Measurements from ENCODE around the gene YIPF1. TPM values are rescaled to one million over a fixed set of nuclear protein-coding genes. Genes with fewer than 3 reads are reported as not detected.
"Not testable (repeated sequence)": the region's sequence is repeated elsewhere in the genome, so short reads cannot be mapped to it uniquely, and the experiment has no call there.

YIPF1 gene
- total RNA-seq, 1 donor from 2014 or later = 18.5 TPM

- Mint-ChIP-seq H3K9me3 (no peaks in the 10 kb centered on the region), H3K27me3 (peaks cover 4% of the 10 kb centered on the region), H3K4me1 (peaks cover 40% of the 10 kb centered on the region), H3K36me3 (ENCODE audit: low read depth) (peaks cover 23% of the 10 kb centered on the region), H3K4me3 (peak overlapping the region; percentile 15), H3K27ac (no peak overlapping the region)
- DNase-seq = no peak
- no peak for TF ChIP-seq CTCF (IDR thresholded peaks at IDR 0.05)
- ChIA-PET CTCF (no interaction called here), POLR2A (interaction anchor here (2.7 kb wide), 1 partner anchor 55 kb away, joined by 37 read pairs; the partner anchor contains the start of genes IFT25 and LRRC42)
- intact Hi-C loops (cut with micrococcal nuclease) = no loop called here
- ATAC-seq (ENCODE audit: low read depth) = no peak
Observed at GRCh38 chr1:53891018-53891417, 1.4 kb upstream of the YIPF1 start.

- CTCF ChIA-PET = interaction anchor here (1.6 kb wide), 1 partner anchor 55 kb away, joined by 5 read pairs; the partner anchor contains the start of genes IFT25 and LRRC42
Observed at GRCh38 chr1:53890522-53890941, 935 bp upstream of the YIPF1 start.

GRCh38 chr1:53888681-53889080, 916 bp downstream of the YIPF1 start:
- Mint-ChIP-seq H3K4me1 (peaks cover 40% of the 10 kb centered on the region), H3K36me3 (ENCODE audit: low read depth) (peaks cover 39% of the 10 kb centered on the region), H3K27me3 (no peaks in the 10 kb centered on the region), H3K27ac (peak overlapping the region; percentile 94), H3K4me3 (peak overlapping the region; percentile 98), H3K9me3 (no peaks in the 10 kb centered on the region)
- DNase-seq (no peak), ATAC-seq (ENCODE audit: low read depth) (no peak)
- ChIA-PET POLR2A (interaction anchor here (2.7 kb wide), 1 partner anchor 57 kb away, joined by 37 read pairs; the partner anchor contains the start of genes IFT25 and LRRC42), CTCF (interaction anchor here (1.7 kb wide), 1 partner anchor 9 kb away, joined by 3 read pairs; no protein-coding TSS in a partner anchor)
- intact Hi-C loops (cut with micrococcal nuclease) = loop anchor here (1.0 to 5.0 kb wide), 6 partner anchors 50 to 1161 kb away; partner anchors contain the start of genes IFT25, NDC1, PARS2 and SSBP3
- TF ChIP-seq CTCF (IDR thresholded peaks at IDR 0.05) = no peak

More at GRCh38 chr1:53890522-53890941, 935 bp upstream of the YIPF1 start:
- no peak for DNase-seq
- peaks cover 3% of the 10 kb centered on the region for H3K27me3 Mint-ChIP-seq
- H3K9me3 Mint-ChIP-seq = no peaks in the 10 kb centered on the region
- intact Hi-C loops (cut with micrococcal nuclease) = no loop called here
- no peak for ATAC-seq (ENCODE audit: low read depth)
- POLR2A ChIA-PET = interaction anchor here (1.4 to 2.7 kb wide), 2 partner anchors 53 to 55 kb away, joined by 3 to 37 read pairs; partner anchors contain the start of genes IFT25, LRRC42 and NDC1
- H3K36me3 Mint-ChIP-seq (ENCODE audit: low read depth) = peaks cover 25% of the 10 kb centered on the region
- H3K4me3 Mint-ChIP-seq = peak overlapping the region; percentile 98
- no peak for TF ChIP-seq CTCF (IDR thresholded peaks at IDR 0.05)
- H3K4me1 Mint-ChIP-seq = peaks cover 40% of the 10 kb centered on the region
- H3K27ac Mint-ChIP-seq = peak overlapping the region; percentile 94

GRCh38 chr1:53883600-53883999, 6.0 kb downstream of the YIPF1 start:
- DNase-seq; H3K4me3 Mint-ChIP-seq; H3K9me3 Mint-ChIP-seq; H3K27ac Mint-ChIP-seq; H3K27me3 Mint-ChIP-seq; H3K4me1 Mint-ChIP-seq; ATAC-seq (ENCODE audit: low read depth); intact Hi-C loops (cut with micrococcal nuclease): not testable (repeated sequence)
- CTCF ChIA-PET = interaction anchor here (2.4 kb wide), 1 partner anchor 23 kb away, joined by 11 read pairs; no protein-coding TSS in a partner anchor
- POLR2A ChIA-PET = interaction anchor here (0.6 kb wide), 1 partner anchor 659 kb away, joined by 3 read pairs; no protein-coding TSS in a partner anchor
- H3K36me3 Mint-ChIP-seq (ENCODE audit: low read depth) = peaks cover 70% of the 10 kb centered on the region

- H3K4me1 Mint-ChIP-seq; DNase-seq; H3K27ac Mint-ChIP-seq; H3K4me3 Mint-ChIP-seq; intact Hi-C loops (cut with micrococcal nuclease); ATAC-seq (ENCODE audit: low read depth); H3K27me3 Mint-ChIP-seq; POLR2A ChIA-PET; H3K9me3 Mint-ChIP-seq: not testable (repeated sequence)
- H3K36me3 Mint-ChIP-seq (ENCODE audit: low read depth) = peaks cover 77% of the 10 kb centered on the region
- CTCF ChIA-PET = interaction anchor here (2.4 to 4.4 kb wide), 2 partner anchors 21 to 78 kb away, joined by 11 to 40 read pairs; no protein-coding TSS in a partner anchor
Observed at GRCh38 chr1:53881853-53882252, 7.7 kb downstream of the YIPF1 start.

DNA sequence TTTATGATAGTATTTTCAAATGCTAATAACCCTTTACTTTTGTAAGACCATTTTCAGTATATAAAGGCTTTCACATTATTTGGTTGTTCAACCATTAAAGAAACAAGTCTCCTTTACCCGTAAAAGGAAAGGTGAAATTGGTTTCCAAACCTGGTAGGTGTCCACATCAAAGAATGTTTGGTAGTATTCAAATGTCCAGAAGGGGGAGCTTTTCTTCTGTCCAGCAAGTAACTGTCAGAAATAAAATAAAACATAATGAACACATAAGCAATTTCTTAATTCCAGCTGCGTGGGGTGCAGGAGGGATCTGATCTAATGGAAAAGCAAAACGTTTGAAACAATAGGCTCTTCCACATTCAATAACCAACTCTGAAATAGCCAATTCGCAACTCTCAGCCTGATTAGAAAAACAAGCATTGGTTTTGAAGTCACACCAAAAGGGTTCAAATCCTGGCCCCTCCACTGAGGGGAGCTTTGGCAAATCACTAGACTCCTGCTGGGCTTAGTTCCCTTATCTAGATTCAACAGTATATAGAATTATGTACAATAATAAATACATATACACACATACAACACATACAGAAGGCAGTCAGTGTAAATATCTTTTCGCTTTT, 11.0 kb downstream of the YIPF1 start:
- POLR2A ChIA-PET = no interaction called here
- CTCF ChIA-PET = interaction anchor here (0.7 to 4.4 kb wide), 10 partner anchors 10 to 611 kb away, joined by 3 to 40 read pairs (median 7); partner anchors contain the start of genes CYB5RL, IFT25, LRRC42 and MRPL37
- intact Hi-C loops (cut with micrococcal nuclease) = loop anchor here (1.0 to 2.0 kb wide), 4 partner anchors 18 to 611 kb away; no protein-coding TSS in a partner anchor
- no peak overlapping the region for H3K27ac Mint-ChIP-seq
- H3K36me3 Mint-ChIP-seq (ENCODE audit: low read depth) = peaks cover 76% of the 10 kb centered on the region
- peaks cover 4% of the 10 kb centered on the region for H3K9me3 Mint-ChIP-seq
- DNase-seq = no peak
- H3K4me3 Mint-ChIP-seq = no peak overlapping the region
- no peak for ATAC-seq (ENCODE audit: low read depth)
- H3K4me1 Mint-ChIP-seq = no peaks in the 10 kb centered on the region
- H3K27me3 Mint-ChIP-seq = no peaks in the 10 kb centered on the region
- TF ChIP-seq CTCF (IDR thresholded peaks at IDR 0.05) = peak; percentile 56

- H3K4me3 Mint-ChIP-seq; intact Hi-C loops (cut with micrococcal nuclease); H3K4me1 Mint-ChIP-seq; H3K9me3 Mint-ChIP-seq; POLR2A ChIA-PET; H3K27ac Mint-ChIP-seq; CTCF ChIA-PET; ATAC-seq (ENCODE audit: low read depth); H3K27me3 Mint-ChIP-seq; DNase-seq: not testable (repeated sequence)
- peaks cover 73% of the 10 kb centered on the region for H3K36me3 Mint-ChIP-seq (ENCODE audit: low read depth)
Observed at GRCh38 chr1:53875150-53875549, 14.4 kb downstream of the YIPF1 start.
